AG04450 (cell line): Measurements from ENCODE around the gene BPIFB6. TPM values are rescaled to one million over a fixed set of nuclear protein-coding genes. Genes with fewer than 3 reads are reported as not detected.

Source experiments
- CTCF ChIA-PET: fragments of 300-600, 350-600 bp; formaldehyde crosslinking; extraction: SDS; loops from one replicate; lab custom pipeline; 2022; ENCODE audit warnings: antibody characterized with exemption, inconsistent platforms; lab: Charles Lee
- POLR2A ChIA-PET: fragments of 350-600 bp; formaldehyde crosslinking; extraction: SDS; loops from one replicate; lab custom pipeline; 2021; ENCODE audit warnings: antibody characterized with exemption, inconsistent platforms; lab: Yijun Ruan, JAX
- DNase-seq: peaks from one replicate; pipeline ENCODE4 v3.0.0-alpha.2; 2011; ENCODE audit warnings: low read depth, low spot score
- H3K27ac ChIP-seq: one replicate; pipeline ENCODE4 v1.5.1; 2012; ENCODE audit warnings: low read depth, low read length, control low read depth
- H3K27me3 ChIP-seq: one replicate; pipeline ENCODE4 v1.6.0; 2012; ENCODE audit warnings: low read length; ENCODE audit not compliant: control insufficient read depth, insufficient read depth
- H3K4me3 ChIP-seq: 2 replicates; pipeline ENCODE4 v1.5.1; 2011; ENCODE audit warnings: mild to moderate bottlenecking, low read depth, low read length, control low read depth
- H3K9me3 ChIP-seq: 2 replicates; pipeline ENCODE4 v1.5.1; 2012; ENCODE audit warnings: low read length; ENCODE audit not compliant: control insufficient read depth, insufficient read depth
- polyA plus RNA-seq: library from polyadenylated mRNA; depleted of rRNA; stranded (reverse); fragments of >200 nt; gene quantifications from 2 replicates; pipeline ENCODE4 v1.2.3, GENCODE V29; 2011
- TF ChIP-seq, protein P1 (sequence below): IDR thresholded peaks from 2 replicates; pipeline ENCODE4 v1.5.1; 2011; ENCODE audit warnings: low read depth, low read length, control low read depth, inconsistent platforms

The BPIFB6 gene
- polyA plus RNA-seq, 1 experiment = not detected

DNA sequence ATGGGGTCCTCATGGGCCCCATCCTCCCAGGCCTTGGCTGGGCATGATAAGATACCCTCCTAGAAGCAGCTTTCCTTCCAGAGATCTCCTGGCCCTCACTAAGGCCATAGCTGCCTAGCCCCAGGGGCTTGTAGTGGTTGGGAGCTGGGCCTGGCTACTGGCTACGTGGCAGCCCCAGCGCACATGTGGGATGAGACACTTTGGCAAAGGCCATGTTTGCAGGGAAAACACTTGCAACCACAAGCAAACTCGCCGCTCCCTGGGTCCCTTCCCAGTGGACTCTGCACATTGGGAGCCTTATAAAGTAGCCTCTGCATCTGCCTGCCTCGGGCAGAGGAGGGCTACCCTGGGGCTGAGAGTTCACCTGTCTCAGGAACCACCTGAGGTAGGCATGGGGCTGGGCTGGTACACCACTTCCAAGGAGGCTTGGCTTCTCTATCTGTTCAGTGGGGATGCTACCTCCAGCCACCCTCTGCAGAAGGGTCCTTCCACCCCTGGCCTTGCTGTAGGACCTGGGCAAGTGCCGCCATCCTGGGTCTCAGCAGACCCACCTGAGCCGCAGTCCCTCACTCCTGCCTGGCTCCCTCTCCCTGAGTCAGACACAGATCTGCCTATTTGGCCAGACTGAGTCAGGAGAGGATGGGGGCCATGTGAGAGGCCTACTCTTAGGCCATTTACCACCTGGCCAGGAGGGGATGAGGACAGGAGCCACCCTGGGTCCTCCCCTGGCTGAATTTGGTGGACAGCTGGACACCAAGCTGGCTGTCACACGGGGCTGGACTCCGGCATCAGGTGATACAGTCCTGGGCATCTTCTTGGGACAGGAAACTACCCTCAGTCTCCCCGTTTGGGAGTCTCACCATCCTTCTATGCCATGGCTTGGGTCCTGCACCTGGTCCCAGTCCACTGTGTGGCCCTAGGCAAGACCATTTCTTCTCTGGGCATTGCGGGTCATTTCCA lies 23.8 kb upstream of the BPIFB6 start, which contains the start of gene BPIFB2:
TSS of gene BPIFB2 (plus strand) at position 329 of the 960 bp plus-strand sequence. CDS start 871 bp downstream, outside the sequence.
- Histone ChIP-seq H3K4me3 (no peak within 1 kb of the TSS), H3K9me3 (no peaks in the 10 kb centered on the region; the same call in 1 of the 2 replicates), H3K27ac (no peak within 1 kb of the TSS), H3K27me3 (peaks cover under 1% of the 10 kb centered on the region)
- POLR2A ChIA-PET = no interaction called here
- DNase-seq = no peak
- TF ChIP-seq, protein P1, sequence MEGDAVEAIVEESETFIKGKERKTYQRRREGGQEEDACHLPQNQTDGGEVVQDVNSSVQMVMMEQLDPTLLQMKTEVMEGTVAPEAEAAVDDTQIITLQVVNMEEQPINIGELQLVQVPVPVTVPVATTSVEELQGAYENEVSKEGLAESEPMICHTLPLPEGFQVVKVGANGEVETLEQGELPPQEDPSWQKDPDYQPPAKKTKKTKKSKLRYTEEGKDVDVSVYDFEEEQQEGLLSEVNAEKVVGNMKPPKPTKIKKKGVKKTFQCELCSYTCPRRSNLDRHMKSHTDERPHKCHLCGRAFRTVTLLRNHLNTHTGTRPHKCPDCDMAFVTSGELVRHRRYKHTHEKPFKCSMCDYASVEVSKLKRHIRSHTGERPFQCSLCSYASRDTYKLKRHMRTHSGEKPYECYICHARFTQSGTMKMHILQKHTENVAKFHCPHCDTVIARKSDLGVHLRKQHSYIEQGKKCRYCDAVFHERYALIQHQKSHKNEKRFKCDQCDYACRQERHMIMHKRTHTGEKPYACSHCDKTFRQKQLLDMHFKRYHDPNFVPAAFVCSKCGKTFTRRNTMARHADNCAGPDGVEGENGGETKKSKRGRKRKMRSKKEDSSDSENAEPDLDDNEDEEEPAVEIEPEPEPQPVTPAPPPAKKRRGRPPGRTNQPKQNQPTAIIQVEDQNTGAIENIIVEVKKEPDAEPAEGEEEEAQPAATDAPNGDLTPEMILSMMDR = no peak
- CTCF ChIA-PET = no interaction called here

DNA sequence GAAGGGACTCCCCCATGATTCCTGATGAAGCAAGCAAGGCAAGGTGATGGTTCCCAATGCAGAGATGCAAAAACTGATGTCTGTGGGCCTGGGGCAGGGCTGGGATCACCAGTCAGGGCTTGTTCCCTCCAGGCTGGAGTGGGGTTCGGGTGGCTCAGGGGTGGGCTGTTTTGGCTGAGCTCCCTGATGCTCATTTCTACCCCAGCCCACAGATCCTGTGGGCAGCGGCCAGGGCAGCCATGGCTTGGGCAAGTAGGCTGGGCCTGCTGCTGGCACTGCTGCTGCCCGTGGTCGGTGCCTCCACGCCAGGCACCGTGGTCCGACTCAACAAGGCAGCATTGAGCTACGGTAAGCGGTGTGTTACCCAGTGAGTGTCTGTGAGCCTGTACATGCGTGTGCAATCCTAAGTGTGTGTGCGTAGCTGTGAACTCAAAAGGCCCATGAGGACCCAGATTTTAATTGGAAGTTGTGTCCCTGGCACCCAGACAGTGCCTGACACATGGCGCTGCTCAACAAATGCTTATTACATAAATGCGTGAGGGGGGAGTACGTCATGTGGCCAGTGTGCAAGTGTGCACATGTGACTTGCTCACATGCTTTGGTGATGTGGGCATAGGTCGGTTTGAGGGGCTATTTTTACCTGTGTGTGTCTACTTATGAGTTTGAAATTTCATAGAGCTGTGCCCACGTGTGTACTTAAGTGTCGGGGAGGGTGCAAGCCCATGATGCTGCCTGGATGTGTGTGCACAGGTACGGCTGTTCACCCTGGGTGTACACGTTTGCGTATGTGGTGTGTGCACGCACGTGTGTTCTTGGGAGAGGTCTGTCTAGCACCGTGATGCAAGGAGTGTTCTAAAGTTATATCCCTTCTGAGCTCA lies 22.9 kb upstream of the BPIFB6 start:
- TF ChIP-seq, protein P1 = no peak
- POLR2A ChIA-PET = no interaction called here
- Histone ChIP-seq H3K27ac (no peak overlapping the region), H3K4me3 (no peak overlapping the region), H3K9me3 (no peaks in the 10 kb centered on the region), H3K27me3 (peaks cover 2% of the 10 kb centered on the region)
- DNase-seq = no peak
- CTCF ChIA-PET = no interaction called here

DNA sequence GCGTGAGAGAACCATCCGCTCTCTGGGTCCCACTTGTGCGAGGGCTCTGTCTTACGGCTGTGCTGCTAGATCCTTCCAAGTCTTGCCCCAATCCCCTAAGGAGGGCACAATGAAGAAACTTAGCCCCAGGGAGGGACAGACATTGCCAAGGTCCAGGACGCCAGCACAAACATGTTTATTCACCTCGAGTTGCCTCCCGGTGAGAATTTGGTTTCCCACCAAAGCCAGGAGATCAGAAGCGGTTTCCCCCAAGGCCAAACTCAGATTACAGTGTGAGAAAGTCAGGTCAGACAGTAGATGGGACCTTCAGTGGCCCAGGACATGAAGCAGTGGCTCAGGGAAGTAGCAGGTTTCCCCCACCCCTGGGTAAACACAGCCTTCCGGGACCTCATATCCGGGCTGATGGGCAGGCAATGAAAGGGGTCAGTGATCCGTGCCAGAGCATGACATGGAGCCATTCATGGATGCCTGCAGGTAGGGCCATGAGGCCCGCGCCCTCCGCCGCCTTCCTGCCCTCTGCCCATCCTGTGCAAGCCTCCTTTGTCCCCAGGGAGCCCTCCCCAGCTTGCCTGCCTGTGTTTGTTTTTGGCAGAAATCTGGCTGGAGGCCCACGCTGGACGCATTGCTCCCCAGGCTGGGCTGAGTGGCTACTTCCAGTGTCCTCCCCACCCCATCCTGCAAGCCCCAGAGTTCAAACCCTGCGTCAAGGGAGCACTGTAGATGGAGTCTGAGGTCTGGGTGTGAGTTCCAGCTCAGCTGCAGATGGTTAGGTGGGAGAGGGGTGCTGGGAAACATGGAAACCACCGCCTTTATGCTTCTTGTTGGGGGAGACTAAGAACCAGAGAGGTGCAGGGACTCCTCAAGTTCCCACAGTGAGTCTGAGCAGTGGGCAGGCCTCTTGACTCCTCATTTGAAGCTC lies 22.0 kb upstream of the BPIFB6 start:
- peaks cover 7% of the 10 kb centered on the region for H3K27me3 ChIP-seq
- no peak overlapping the region for H3K4me3 ChIP-seq
- POLR2A ChIA-PET = no interaction called here
- no peaks in the 10 kb centered on the region for H3K9me3 ChIP-seq
- TF ChIP-seq, protein P1 = no peak
- CTCF ChIA-PET = no interaction called here
- no peak overlapping the region for H3K27ac ChIP-seq
- no peak for DNase-seq

DNA sequence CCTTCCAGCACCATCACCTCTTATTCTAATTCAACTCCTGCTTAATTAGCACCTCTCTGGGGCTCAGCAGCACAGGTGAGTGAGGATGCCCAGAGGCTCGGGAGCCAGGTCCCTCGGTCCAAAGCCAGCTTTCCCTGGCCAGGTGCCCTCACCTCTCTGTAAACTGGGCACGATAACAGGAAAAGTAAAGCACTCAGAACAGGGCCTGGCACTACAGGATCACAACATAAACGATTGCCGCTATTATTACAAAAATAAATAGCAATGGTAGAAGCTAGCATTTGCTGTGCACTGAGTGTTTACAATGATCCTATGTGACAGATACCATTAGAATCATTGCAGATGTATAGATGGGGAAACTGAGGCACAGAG lies 21.3 kb upstream of the BPIFB6 start:
- TF ChIP-seq, protein P1 = no peak
- peaks cover 7% of the 10 kb centered on the region for H3K27me3 ChIP-seq
- H3K27ac ChIP-seq = no peak overlapping the region
- ChIA-PET POLR2A (no interaction called here), CTCF (no interaction called here)
- no peak for DNase-seq
- no peaks in the 10 kb centered on the region for H3K9me3 ChIP-seq
- H3K4me3 ChIP-seq = no peak overlapping the region
